HG03469 (cell line): ENCODE measurements around the gene INPP5A.
"Not testable (repeated sequence)": the region's sequence is repeated elsewhere in the genome, so short reads cannot be mapped to it uniquely, and the experiment has no call there.

Source experiments
- ATAC-seq: cut with Tn5 transposase; IDR thresholded peaks from one replicate; pipeline ENCODE4 v1.9.1; 2021; ENCODE audit warnings: mild to moderate bottlenecking, moderate library complexity, moderate number of reproducible peaks; ENCODE audit not compliant: unreplicated experiment

INPP5A gene

GRCh38 chr10:132788831-132789219 lies 251.2 kb downstream of the INPP5A start:
- ATAC-seq: no peak

GRCh38 chr10:132789659-132790148 lies 252.1 kb downstream of the INPP5A start:
- ATAC-seq: no peak

GRCh38 chr10:132790470-132790869 lies 252.9 kb downstream of the INPP5A start:
- ATAC-seq: no peak

GRCh38 chr10:132790934-132791829 lies 253.6 kb downstream of the INPP5A start:
- no peak for ATAC-seq

- ATAC-seq: not testable (repeated sequence)
These were observed 254.5 kb downstream of the INPP5A start for GRCh38 chr10:132792099-132792498.

- ATAC-seq: no peak
These were observed 255.2 kb downstream of the INPP5A start for GRCh38 chr10:132792796-132793195.

- no peak for ATAC-seq
These were observed 255.6 kb downstream of the INPP5A start for GRCh38 chr10:132793213-132793612.

GRCh38 chr10:132793871-132794849 lies 256.6 kb downstream of the INPP5A start:
- ATAC-seq: no peak

GRCh38 chr10:132796846-132797245 lies 259.3 kb downstream of the INPP5A start:
- no peak for ATAC-seq

GRCh38 chr10:132797986-132798385 lies 260.4 kb downstream of the INPP5A start:
- not testable (repeated sequence) for ATAC-seq

- no peak for ATAC-seq
These were observed 260.8 kb downstream of the INPP5A start for GRCh38 chr10:132798403-132798802.

GRCh38 chr10:132798876-132799275 lies 261.3 kb downstream of the INPP5A start:
- ATAC-seq: no peak

- ATAC-seq: no peak
These were observed 262.3 kb downstream of the INPP5A start for GRCh38 chr10:132799865-132800264.

GRCh38 chr10:132802048-132802447 lies 264.5 kb downstream of the INPP5A start:
- no peak for ATAC-seq

GRCh38 chr10:132802694-132803320 lies 265.2 kb downstream of the INPP5A start:
- no peak for ATAC-seq

GRCh38 chr10:132803416-132804210 lies 266.0 kb downstream of the INPP5A start:
- ATAC-seq: no peak

GRCh38 chr10:132804287-132804686 lies 266.7 kb downstream of the INPP5A start:
- ATAC-seq: no peak

GRCh38 chr10:132804785-132805426 lies 267.3 kb downstream of the INPP5A start:
- ATAC-seq: no peak

GRCh38 chr10:132805599-132805998 lies 268.0 kb downstream of the INPP5A start:
- ATAC-seq: no peak
